AG08395 (cell line): ENCODE results near the gene GMCL2.

ENCODE experiments used
- DNase-seq: peaks from one replicate; pipeline ENCODE4 v3.0.0; 2012; ENCODE audit warnings: mixed read lengths, low spot score

GMCL2 gene

GRCh38 chr5:178221853-178222252 is 34.7 kb upstream of the GMCL2 start:
- DNase-seq, result no peak

- no peak for DNase-seq
Observed at GRCh38 chr5:178221282-178221681, 34.1 kb upstream of the GMCL2 start.

- no peak for DNase-seq
Observed at GRCh38 chr5:178218827-178219226, 31.7 kb upstream of the GMCL2 start.

GRCh38 chr5:178218237-178218776 is 31.1 kb upstream of the GMCL2 start:
- no peak for DNase-seq

- no peak for DNase-seq
Observed at GRCh38 chr5:178216779-178217178, 29.6 kb upstream of the GMCL2 start.

GRCh38 chr5:178216088-178216534 is 28.9 kb upstream of the GMCL2 start:
- no peak for DNase-seq

GRCh38 chr5:178215280-178216002 is 28.3 kb upstream of the GMCL2 start:
- no peak for DNase-seq

GRCh38 chr5:178214160-178214803 is 27.1 kb upstream of the GMCL2 start:
- no peak for DNase-seq

- no peak for DNase-seq
Observed at GRCh38 chr5:178213748-178214151, 26.6 kb upstream of the GMCL2 start.

- DNase-seq, result no peak
Observed at GRCh38 chr5:178213003-178213461, 25.9 kb upstream of the GMCL2 start.

- DNase-seq, result no peak
Observed at GRCh38 chr5:178212241-178213002, 25.3 kb upstream of the GMCL2 start.

GRCh38 chr5:178211095-178212048 is 24.2 kb upstream of the GMCL2 start:
- DNase-seq, result no peak

GRCh38 chr5:178210686-178211085 is 23.5 kb upstream of the GMCL2 start:
- DNase-seq, result no peak

- no peak for DNase-seq
Observed at GRCh38 chr5:178210073-178210535, 22.9 kb upstream of the GMCL2 start.

- no peak for DNase-seq
Observed at GRCh38 chr5:178209334-178210072, 22.3 kb upstream of the GMCL2 start.

GRCh38 chr5:178208540-178209227 is 21.5 kb upstream of the GMCL2 start:
- DNase-seq, result no peak

- no peak for DNase-seq
Observed at GRCh38 chr5:178207917-178208280, 20.7 kb upstream of the GMCL2 start.

- peak; percentile 17 for DNase-seq
Observed at GRCh38 chr5:178207183-178207916, 20.2 kb upstream of the GMCL2 start.
